ENCODE results near the gene B3GALT5. TPM values are rescaled to one million over a fixed set of nuclear protein-coding genes. Genes with fewer than 3 reads are reported as not detected.

B3GALT5 gene
- total and polyA plus RNA-seq, 2 experiments from 2014 or later: 3.1 to 7.0 TPM

DNA sequence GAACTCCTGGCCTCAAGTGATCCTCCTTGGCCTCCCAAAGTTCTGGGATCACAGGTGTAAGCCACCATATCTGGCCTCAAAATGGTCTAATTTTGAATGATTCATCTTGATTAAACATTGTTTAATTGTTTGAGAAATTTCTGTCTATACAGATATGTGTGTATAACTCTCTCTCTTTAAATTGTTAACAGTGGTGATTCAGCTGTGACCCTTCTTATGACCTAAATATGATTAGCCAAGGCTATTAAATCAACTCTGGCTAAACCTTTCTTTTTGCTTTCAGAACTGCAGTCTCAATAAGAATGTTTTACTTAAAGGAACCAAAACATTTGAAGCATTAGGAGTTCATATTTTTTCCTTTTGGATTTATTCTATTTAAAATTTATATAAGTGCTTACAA, 19.2 kb upstream of the B3GALT5 start:
- Histone ChIP-seq H3K4me2 (no peak overlapping the region), H4K20me1 (ENCODE audit: insufficient read depth, poor library complexity, severe bottlenecking) (no peaks in the 10 kb centered on the region), H3K79me2 (no peaks in the 10 kb centered on the region), H3K4me1 (ENCODE audit: insufficient read depth) (no peaks in the 10 kb centered on the region), H3K27me3 (no peaks in the 10 kb centered on the region), H3K27ac (no peak overlapping the region), H3K36me3 (replicated peaks; ENCODE audit: insufficient read depth, low read depth) (no peaks in the 10 kb centered on the region), H2AFZ (no peak overlapping the region), H3K9me2 (replicated peaks; ENCODE audit: insufficient read depth) (no peaks in the 10 kb centered on the region), H3K4me3 (no peak overlapping the region), H3K9me3 (ENCODE audit: low read depth) (no peaks in the 10 kb centered on the region)
- DNase-seq (ENCODE audit: low spot score): no peak
- TF ChIP-seq EZH2 (IDR thresholded peaks at IDR 0.05; ENCODE audit: borderline replicate concordance): no peak
- TF ChIP-seq, protein P1, sequence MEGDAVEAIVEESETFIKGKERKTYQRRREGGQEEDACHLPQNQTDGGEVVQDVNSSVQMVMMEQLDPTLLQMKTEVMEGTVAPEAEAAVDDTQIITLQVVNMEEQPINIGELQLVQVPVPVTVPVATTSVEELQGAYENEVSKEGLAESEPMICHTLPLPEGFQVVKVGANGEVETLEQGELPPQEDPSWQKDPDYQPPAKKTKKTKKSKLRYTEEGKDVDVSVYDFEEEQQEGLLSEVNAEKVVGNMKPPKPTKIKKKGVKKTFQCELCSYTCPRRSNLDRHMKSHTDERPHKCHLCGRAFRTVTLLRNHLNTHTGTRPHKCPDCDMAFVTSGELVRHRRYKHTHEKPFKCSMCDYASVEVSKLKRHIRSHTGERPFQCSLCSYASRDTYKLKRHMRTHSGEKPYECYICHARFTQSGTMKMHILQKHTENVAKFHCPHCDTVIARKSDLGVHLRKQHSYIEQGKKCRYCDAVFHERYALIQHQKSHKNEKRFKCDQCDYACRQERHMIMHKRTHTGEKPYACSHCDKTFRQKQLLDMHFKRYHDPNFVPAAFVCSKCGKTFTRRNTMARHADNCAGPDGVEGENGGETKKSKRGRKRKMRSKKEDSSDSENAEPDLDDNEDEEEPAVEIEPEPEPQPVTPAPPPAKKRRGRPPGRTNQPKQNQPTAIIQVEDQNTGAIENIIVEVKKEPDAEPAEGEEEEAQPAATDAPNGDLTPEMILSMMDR (IDR thresholded peaks at IDR 0.05; ENCODE audit: poor library complexity): no peak

DNA sequence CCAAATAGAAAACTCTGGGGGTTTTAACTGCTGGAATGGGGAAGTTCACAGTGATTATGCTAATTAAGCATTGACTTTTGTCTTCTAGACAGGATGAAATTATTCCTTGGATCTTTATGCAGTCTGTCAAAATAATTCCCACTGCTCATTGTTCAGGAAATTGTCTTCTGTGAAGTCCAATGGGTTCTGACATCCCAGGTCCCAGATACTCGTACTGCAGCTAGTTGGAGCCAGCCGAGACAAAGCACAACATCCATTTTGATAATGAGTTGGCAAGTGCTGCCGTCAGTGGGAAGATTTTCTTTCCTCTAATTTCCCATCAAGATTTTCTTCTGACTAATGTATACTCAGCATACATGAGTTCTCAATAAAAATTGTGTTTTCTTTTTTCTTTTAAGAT, 17.3 kb upstream of the B3GALT5 start:
- Histone ChIP-seq H3K27ac (no peak overlapping the region), H3K4me3 (no peak overlapping the region), H3K36me3 (replicated peaks; ENCODE audit: insufficient read depth, low read depth) (no peaks in the 10 kb centered on the region), H3K79me2 (no peaks in the 10 kb centered on the region), H3K4me2 (no peak overlapping the region), H3K4me1 (ENCODE audit: insufficient read depth) (no peaks in the 10 kb centered on the region), H3K27me3 (no peaks in the 10 kb centered on the region), H3K9me3 (ENCODE audit: low read depth) (no peaks in the 10 kb centered on the region), H2AFZ (no peak overlapping the region), H4K20me1 (ENCODE audit: insufficient read depth, poor library complexity, severe bottlenecking) (no peaks in the 10 kb centered on the region), H3K9me2 (replicated peaks; ENCODE audit: insufficient read depth) (no peaks in the 10 kb centered on the region)
- TF ChIP-seq EZH2 (IDR thresholded peaks at IDR 0.05; ENCODE audit: borderline replicate concordance): no peak
- no peak for TF ChIP-seq EZH2phosphoT487 (IDR thresholded peaks at IDR 0.05; ENCODE audit: low read depth, severe bottlenecking, unreplicated experiment)
- TF ChIP-seq, protein P1 (IDR thresholded peaks at IDR 0.05; ENCODE audit: poor library complexity): no peak
- no peak for DNase-seq (ENCODE audit: low spot score)
- WGBS (ENCODE audit: low lambda C conversion rate, missing lambda C conversion rate): 93% methylated on average over 3 of the region's 3 CpGs

DNA sequence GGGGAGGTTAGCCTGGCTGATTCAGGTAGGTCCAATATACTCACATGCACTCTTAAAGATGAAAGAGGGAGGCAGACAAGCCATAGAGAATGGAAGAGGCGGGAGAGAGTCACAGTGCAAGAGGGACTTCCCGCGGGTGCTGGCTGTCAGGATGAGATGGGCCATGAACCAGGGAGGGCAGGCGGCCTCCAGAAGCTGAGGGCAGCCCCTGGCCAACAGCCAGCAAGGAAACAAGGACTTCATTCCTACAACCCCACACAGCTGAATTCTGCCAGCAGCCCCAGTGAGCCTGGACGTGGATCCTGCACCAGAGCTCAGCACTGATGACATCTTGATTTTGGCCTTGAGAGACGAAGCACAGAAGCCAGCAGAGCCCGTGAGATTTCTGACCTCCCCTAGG, 15.1 kb upstream of the B3GALT5 start:
- TF ChIP-seq EZH2phosphoT487 (IDR thresholded peaks at IDR 0.05; ENCODE audit: low read depth, severe bottlenecking, unreplicated experiment): no peak
- no peak for TF ChIP-seq EZH2 (IDR thresholded peaks at IDR 0.05; ENCODE audit: borderline replicate concordance)
- TF ChIP-seq, protein P1 (IDR thresholded peaks at IDR 0.05; ENCODE audit: poor library complexity): no peak
- Histone ChIP-seq H3K79me2 (no peaks in the 10 kb centered on the region), H3K27me3 (no peaks in the 10 kb centered on the region), H3K36me3 (replicated peaks; ENCODE audit: insufficient read depth, low read depth) (no peaks in the 10 kb centered on the region), H3K9me2 (replicated peaks; ENCODE audit: insufficient read depth) (no peaks in the 10 kb centered on the region), H3K9me3 (ENCODE audit: low read depth) (no peaks in the 10 kb centered on the region), H3K27ac (no peak overlapping the region), H3K4me3 (no peak overlapping the region), H2AFZ (no peak overlapping the region), H4K20me1 (ENCODE audit: insufficient read depth, poor library complexity, severe bottlenecking) (no peaks in the 10 kb centered on the region), H3K4me1 (ENCODE audit: insufficient read depth) (no peaks in the 10 kb centered on the region), H3K4me2 (no peak overlapping the region)
- 83% methylated on average over 7 of the region's 7 CpGs for WGBS (ENCODE audit: low lambda C conversion rate, missing lambda C conversion rate)
- no peak for DNase-seq (ENCODE audit: low spot score)
